OCI-M2 (cell line): ENCODE measurements around the gene WDFY4.

Experiments used
- DNase-seq: peaks from one replicate; lab custom pipeline; 2025; ENCODE audit not compliant: unreplicated experiment; lab: John Stamatoyannopoulos, UW

Gene WDFY4

GRCh38 chr10:48807791-48808470 lies 123.3 kb downstream of the WDFY4 start:
- DNase-seq = no peak

DNA sequence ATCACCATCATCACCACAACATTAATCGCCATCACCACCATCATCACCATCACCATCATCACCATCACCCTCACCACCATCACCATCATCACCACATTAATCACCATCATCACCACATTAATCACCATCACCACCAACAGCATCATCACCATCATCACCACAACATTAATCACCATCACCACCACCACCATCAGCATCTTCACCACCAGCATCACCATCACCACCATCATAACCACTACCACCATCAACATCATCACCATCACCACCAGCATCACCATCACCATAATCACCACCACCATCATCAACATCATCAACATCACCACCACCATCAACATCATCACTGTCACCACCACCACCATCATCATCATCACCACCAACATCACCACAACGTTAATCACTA lies 124.6 kb downstream of the WDFY4 start:
- no peak for DNase-seq

- DNase-seq = no peak
Measured at GRCh38 chr10:48811461-48811860, 126.8 kb downstream of the WDFY4 start.

GRCh38 chr10:48811917-48812316 lies 127.2 kb downstream of the WDFY4 start:
- no peak for DNase-seq

DNA sequence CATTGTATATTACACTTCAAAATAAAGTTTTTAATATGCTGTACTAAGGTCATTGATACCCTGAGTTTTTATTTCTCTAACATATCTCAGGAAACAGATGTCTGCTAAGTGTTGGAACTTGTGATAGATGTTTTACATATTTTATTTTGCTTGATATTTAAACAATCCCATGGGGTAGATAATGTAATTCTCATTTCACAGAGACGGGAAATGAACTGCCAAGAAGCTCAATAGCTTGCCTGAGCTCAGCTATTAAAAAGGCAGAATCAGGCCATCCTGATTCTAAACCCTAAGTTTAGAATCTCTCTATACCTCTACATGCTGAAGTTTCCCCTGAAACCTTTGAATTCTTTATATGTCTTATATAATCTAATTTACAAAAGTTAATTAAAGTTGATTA lies 128.6 kb downstream of the WDFY4 start:
- DNase-seq = no peak

DNA sequence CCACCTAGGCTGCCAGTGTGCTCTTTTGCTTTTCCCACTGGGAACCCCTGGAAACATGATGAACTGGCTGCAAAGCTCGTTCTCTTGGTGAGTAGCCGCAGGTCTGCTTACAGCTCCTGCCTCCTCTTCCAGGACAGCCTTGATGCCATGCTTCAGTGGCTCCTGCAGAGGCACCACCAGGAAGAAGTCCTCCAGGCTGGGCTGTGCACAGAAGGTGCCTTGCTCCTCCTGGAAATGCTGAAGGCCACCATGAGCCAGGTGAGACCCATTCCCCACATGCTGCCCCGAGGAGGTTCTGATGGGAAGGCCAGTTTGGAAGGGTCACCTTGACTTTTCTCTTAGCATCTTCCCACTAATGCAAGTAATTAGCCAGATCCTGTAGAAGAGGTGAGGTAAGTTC lies 129.2 kb downstream of the WDFY4 start:
- no peak for DNase-seq

GRCh38 chr10:48814933-48815332 lies 130.3 kb downstream of the WDFY4 start:
- DNase-seq = no peak

- DNase-seq = no peak
Measured at GRCh38 chr10:48817141-48817540, 132.5 kb downstream of the WDFY4 start.

- no peak for DNase-seq
Measured at GRCh38 chr10:48818081-48818480, 133.4 kb downstream of the WDFY4 start.

DNA sequence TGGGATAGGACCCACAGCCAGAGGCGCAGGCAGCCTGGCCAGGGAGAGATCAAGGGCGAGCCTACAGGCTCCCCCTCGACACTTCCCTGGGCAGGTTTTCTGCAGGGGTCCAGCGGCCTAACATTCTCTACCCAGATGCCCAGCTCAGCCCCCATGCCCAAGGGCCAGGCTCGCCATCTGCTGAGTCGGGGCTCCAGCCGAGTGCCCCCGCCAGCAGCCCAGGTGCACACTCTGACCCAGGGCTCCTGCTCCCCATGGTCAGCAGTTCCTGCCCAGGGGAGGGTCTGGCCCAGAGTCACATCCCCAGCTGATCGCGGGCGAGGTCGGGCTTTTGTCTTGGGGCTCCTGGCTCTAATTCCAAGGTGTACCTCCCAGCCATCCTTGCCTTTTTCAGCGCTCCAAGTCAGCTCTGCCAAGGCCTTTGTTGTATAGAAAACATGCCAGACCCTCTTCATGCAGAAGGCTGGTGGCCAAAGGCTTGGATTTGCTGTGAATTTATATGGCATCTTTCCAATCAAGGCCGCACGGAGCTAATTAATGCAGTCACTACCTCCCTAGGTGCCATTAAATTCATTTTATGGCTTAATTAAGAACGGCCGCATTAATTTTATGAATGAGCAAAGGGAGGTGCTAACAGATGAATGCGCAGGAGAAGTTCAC lies 134.3 kb downstream of the WDFY4 start:
- no peak for DNase-seq

- DNase-seq = no peak
Measured at GRCh38 chr10:48819783-48820182, 135.1 kb downstream of the WDFY4 start.

- no peak for DNase-seq
Measured at GRCh38 chr10:48820231-48820630, 135.6 kb downstream of the WDFY4 start.

DNA sequence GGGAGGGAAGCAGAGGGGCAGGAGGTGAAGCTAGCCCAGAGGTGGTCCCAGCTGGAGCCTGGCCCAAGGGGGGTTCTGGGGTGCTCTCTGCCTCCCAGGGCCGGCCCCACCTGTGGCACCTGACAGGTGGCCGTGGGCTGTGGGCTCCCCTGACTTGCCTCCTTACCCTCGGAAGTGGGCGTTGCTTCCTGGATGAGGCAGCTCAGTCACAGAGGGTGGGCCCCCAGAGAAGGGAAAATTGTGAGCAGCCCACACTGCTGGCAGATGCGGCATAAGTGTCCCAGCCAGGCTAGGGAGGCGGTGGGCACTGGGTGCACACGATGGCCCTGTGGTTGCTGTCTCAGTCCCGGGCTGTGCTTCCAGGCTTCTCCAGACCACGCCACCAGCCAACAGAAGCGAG lies 136.0 kb downstream of the WDFY4 start:
- no peak for DNase-seq

DNA sequence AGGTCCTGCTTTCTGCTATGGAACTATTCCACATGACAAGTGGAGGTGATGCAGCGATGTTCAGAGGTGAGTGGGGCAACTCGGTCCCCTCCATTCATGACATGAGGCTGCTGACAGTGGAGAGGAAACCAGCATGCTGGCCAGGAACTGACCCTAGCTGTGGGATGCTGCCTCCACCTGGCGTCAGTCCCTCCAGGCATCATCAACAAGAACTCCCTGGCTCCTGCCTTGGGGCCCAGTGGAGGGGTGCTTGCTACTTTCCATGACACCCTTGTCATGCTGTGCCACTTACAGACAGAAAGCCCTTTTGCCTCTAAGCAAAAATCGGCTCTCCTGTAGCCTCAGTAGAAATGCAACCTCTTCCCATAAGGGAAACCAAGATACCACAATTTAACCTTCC lies 136.4 kb downstream of the WDFY4 start:
- no peak for DNase-seq

- DNase-seq = no peak
Measured at GRCh38 chr10:48821692-48822091, 137.0 kb downstream of the WDFY4 start.

GRCh38 chr10:48833674-48834073 lies 149.0 kb downstream of the WDFY4 start:
- no peak for DNase-seq

- no peak for DNase-seq
Measured at GRCh38 chr10:48834189-48834965, 149.7 kb downstream of the WDFY4 start.

DNA sequence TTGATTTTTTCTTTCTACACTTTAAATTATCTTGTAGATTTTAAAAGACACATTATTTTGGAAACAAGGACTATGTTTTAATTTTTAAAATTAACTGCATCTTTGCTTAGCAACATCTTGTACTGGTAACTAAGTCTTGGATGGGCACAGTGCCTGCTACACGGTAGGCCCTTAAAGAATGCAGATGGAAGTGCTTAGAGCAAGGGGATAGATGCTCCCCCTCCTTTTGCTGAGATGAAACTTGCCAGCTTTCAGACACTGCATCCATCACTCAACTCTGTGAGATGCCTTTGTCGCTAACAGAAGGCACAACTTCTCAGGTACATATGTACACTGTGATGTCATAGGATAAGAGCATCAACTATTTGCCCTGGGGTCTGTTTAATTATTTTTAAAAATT lies 151.1 kb downstream of the WDFY4 start:
- no peak for DNase-seq

DNA sequence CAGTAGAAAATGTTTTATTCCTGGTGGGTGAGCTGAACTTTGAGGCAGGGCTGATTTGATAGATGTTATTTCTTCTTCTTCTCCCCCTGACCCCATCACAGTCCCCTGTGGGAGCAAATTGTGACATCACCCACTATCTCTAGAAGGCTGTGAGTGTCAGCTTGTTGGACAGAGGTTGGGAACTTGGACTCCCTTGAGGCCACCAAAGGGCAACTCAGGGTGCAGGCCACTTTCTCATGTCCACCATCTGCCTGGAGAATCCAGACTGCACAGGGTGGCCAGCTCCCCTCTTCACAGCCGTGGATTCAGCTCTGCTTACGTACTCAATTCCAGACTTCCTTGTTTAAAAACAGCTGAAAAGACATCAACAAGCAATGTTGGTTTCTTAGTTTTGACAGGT lies 151.9 kb downstream of the WDFY4 start:
- no peak for DNase-seq

GRCh38 chr10:48838834-48839233 lies 154.2 kb downstream of the WDFY4 start:
- no peak for DNase-seq

- no peak for DNase-seq
Measured at GRCh38 chr10:48839809-48840679, 155.4 kb downstream of the WDFY4 start.
